ENCODE measurements around the gene SRSF11.
"Not testable (repeated sequence)": the region's sequence is repeated elsewhere in the genome, so short reads cannot be mapped to it uniquely, and the experiment has no call there.

- TF ChIP-seq CTCF (IDR thresholded peaks at IDR 0.05 in 8 of 11, conservative IDR thresholded peaks at IDR 0.05 in 3 of 11); POLR2A (IDR thresholded peaks at IDR 0.05); POLR2AphosphoS5 (IDR thresholded peaks at IDR 0.05): not testable (repeated sequence)
Observed at GRCh38 chr1:70185181-70185580, 36.0 kb upstream of the SRSF11 start.

Data from spleen (tissue), 7 donors.